HEK293 (cell line): ENCODE results near the gene CLPTM1.

Experiments used
- CTCF ChIA-PET: fragments of 350-600 bp; formaldehyde crosslinking; extraction: SDS; loops from one replicate; lab custom pipeline; 2021; ENCODE audit warnings: antibody characterized with exemption; lab: Yijun Ruan, JAX
- POLR2A ChIA-PET: fragments of 300-600 bp; formaldehyde crosslinking; extraction: SDS; loops from one replicate; lab custom pipeline; 2020; ENCODE audit warnings: antibody characterized with exemption, inconsistent platforms; lab: Yijun Ruan, JAX
- H3K27ac ChIP-seq: fragments of 200-500 bp; sonication (Bioruptor generic); 2 replicates; pipeline ENCODE4 v1.5.1; 2014; ENCODE audit warnings: low read depth, low read length, control low read depth, inconsistent platforms; ENCODE audit errors: extremely low read depth
- H3K36me3 ChIP-seq, 2 experiments: fragments of 200-500 bp in 1 of 2; sonication (Bioruptor generic) in 1 of 2; 1 replicate in 1 of 2; 2 replicates in 1 of 2; pipeline ENCODE4 v1.5.1; 2014 to 2017; ENCODE audit warnings: inconsistent platforms in 2 of 2, low read length in 2 of 2; ENCODE audit not compliant: control insufficient read depth in 2 of 2, insufficient read depth in 1 of 2
- H3K4me1 ChIP-seq: fragments of 200-500 bp; sonication (Bioruptor generic); 2 replicates; pipeline ENCODE4 v1.5.1; 2014; ENCODE audit warnings: mild to moderate bottlenecking, low read length, inconsistent platforms; ENCODE audit not compliant: control insufficient read depth, insufficient read depth
- H3K4me3 ChIP-seq: 2 replicates; pipeline ENCODE4 v1.5.1; 2011; ENCODE audit warnings: low read depth, mild to moderate bottlenecking, control low read depth, low read length, moderate library complexity
- H3K9me3 ChIP-seq: fragments of 200-500 bp; sonication (Bioruptor generic); 2 replicates; pipeline ENCODE4 v1.5.1; 2014; ENCODE audit warnings: low read depth, low read length, inconsistent platforms; ENCODE audit not compliant: control insufficient read depth, insufficient read depth
- EGR2 ChIP-seq: fragments of 450-650 bp; formaldehyde crosslinking; IDR thresholded peaks from 2 replicates; pipeline ENCODE4 v1.5.1; 2016; ENCODE audit warnings: low read depth, missing biosample characterization, missing genetic modification characterization
- HOXD13 ChIP-seq: sonication (generic); formaldehyde crosslinking; IDR thresholded peaks from 2 replicates; pipeline ENCODE4 v1.8.0; 2022; ENCODE audit warnings: missing genetic modification reagents, borderline replicate concordance
- KLF1 ChIP-seq: fragments of 450-650 bp; formaldehyde crosslinking; IDR thresholded peaks from 2 replicates; pipeline ENCODE4 v1.5.1; 2016; ENCODE audit warnings: missing biosample characterization, missing genetic modification characterization
- KLF16 ChIP-seq: fragments of 450-650 bp; formaldehyde crosslinking; IDR thresholded peaks from 2 replicates; pipeline ENCODE4 v1.5.1; 2017; ENCODE audit warnings: missing biosample characterization, missing genetic modification characterization
- PRDM1 ChIP-seq: fragments of 450-650 bp; formaldehyde crosslinking; IDR thresholded peaks from 2 replicates; pipeline ENCODE4; 2016; ENCODE audit warnings: missing biosample characterization, missing genetic modification characterization
- ZBTB48 ChIP-seq: fragments of 450-650 bp; formaldehyde crosslinking; IDR thresholded peaks from 2 replicates; pipeline ENCODE4 v1.5.1; 2016; ENCODE audit warnings: missing biosample characterization, missing genetic modification characterization
- ZBTB8A ChIP-seq: fragments of 450-650 bp; formaldehyde crosslinking; IDR thresholded peaks from 2 replicates; pipeline ENCODE4 v1.5.1; 2016; ENCODE audit warnings: missing biosample characterization, missing genetic modification characterization
- ZNF112 ChIP-seq: fragments of 450-650 bp; formaldehyde crosslinking; IDR thresholded peaks from 2 replicates; pipeline ENCODE4 v1.5.0; 2017; ENCODE audit warnings: missing biosample characterization, missing genetic modification characterization
- ZNF155 ChIP-seq: fragments of 450-650 bp; formaldehyde crosslinking; IDR thresholded peaks from 2 replicates; pipeline ENCODE4 v1.5.1; 2016; ENCODE audit warnings: missing biosample characterization, missing genetic modification characterization
- ZNF214 ChIP-seq: fragments of 450-650 bp; formaldehyde crosslinking; IDR thresholded peaks from 2 replicates; pipeline ENCODE4 v1.5.1; 2017; ENCODE audit warnings: missing biosample characterization, mild to moderate bottlenecking, missing genetic modification characterization, borderline replicate concordance
- ZNF248 ChIP-seq: fragments of 450-650 bp; formaldehyde crosslinking; IDR thresholded peaks from 2 replicates; pipeline ENCODE4 v1.5.1; 2017; ENCODE audit warnings: missing biosample characterization, missing genetic modification characterization
- ZNF335 ChIP-seq: fragments of 450-650 bp; formaldehyde crosslinking; conservative IDR thresholded peaks from 2 replicates; pipeline ENCODE4 v1.5.1; 2016; ENCODE audit warnings: missing biosample characterization, missing genetic modification characterization
- ZNF501 ChIP-seq: fragments of 450-650 bp; formaldehyde crosslinking; IDR thresholded peaks from 2 replicates; pipeline ENCODE4 v1.5.1; 2016; ENCODE audit warnings: missing biosample characterization, missing genetic modification characterization
- ZNF514 ChIP-seq: fragments of 450-650 bp; formaldehyde crosslinking; IDR thresholded peaks from 2 replicates; pipeline ENCODE4 v1.5.1; 2016; ENCODE audit warnings: missing biosample characterization, missing genetic modification characterization
- ZNF548 ChIP-seq: fragments of 450-650 bp; formaldehyde crosslinking; IDR thresholded peaks from 2 replicates; pipeline ENCODE4 v1.5.1; 2016; ENCODE audit warnings: missing biosample characterization, missing genetic modification characterization
- ZNF624 ChIP-seq: fragments of 450-650 bp; formaldehyde crosslinking; IDR thresholded peaks from 2 replicates; pipeline ENCODE4 v1.5.1; 2017; ENCODE audit warnings: missing biosample characterization, missing genetic modification characterization
- ZNF660 ChIP-seq: fragments of 450-650 bp; IDR thresholded peaks from 2 replicates; pipeline ENCODE4 v1.5.1; 2018; ENCODE audit warnings: missing biosample characterization, mild to moderate bottlenecking, missing genetic modification characterization
- ZNF670 ChIP-seq: fragments of 450-650 bp; formaldehyde crosslinking; IDR thresholded peaks from 2 replicates; pipeline ENCODE4 v1.5.1; 2016; ENCODE audit warnings: missing biosample characterization, missing genetic modification characterization, low read depth
- ZNF701 ChIP-seq: fragments of 450-650 bp; formaldehyde crosslinking; IDR thresholded peaks from 2 replicates; pipeline ENCODE4 v1.5.1; 2016; ENCODE audit warnings: missing biosample characterization, missing genetic modification characterization
- ZNF785 ChIP-seq: fragments of 450-650 bp; formaldehyde crosslinking; IDR thresholded peaks from 2 replicates; pipeline ENCODE4 v1.5.1; 2016; ENCODE audit warnings: missing biosample characterization, missing genetic modification characterization
- TF ChIP-seq, protein P1 (sequence below): fragments of 450-650 bp; formaldehyde crosslinking; IDR thresholded peaks from 2 replicates; pipeline ENCODE4 v1.5.1; 2016; ENCODE audit warnings: missing biosample characterization, missing genetic modification characterization
- TF ChIP-seq, protein P2 (sequence below): fragments of 450-650 bp; formaldehyde crosslinking; IDR thresholded peaks from 2 replicates; pipeline ENCODE4 v1.5.1; 2016; ENCODE audit warnings: missing biosample characterization, missing genetic modification characterization
- TF ChIP-seq, protein P3 (sequence below): fragments of 450-650 bp; formaldehyde crosslinking; IDR thresholded peaks from 2 replicates; pipeline ENCODE4 v1.5.1; 2016; ENCODE audit warnings: missing biosample characterization, missing genetic modification characterization
- TF ChIP-seq, protein P4 (sequence below): fragments of 450-650 bp; formaldehyde crosslinking; IDR thresholded peaks from 2 replicates; pipeline ENCODE4 v1.5.1; 2016; ENCODE audit warnings: missing biosample characterization, missing genetic modification characterization
- TF ChIP-seq, protein P5 (sequence below): fragments of 450-650 bp; formaldehyde crosslinking; IDR thresholded peaks from 2 replicates; pipeline ENCODE4 v1.5.1; 2017; ENCODE audit warnings: missing biosample characterization, mild to moderate bottlenecking, missing genetic modification characterization, moderate library complexity

The CLPTM1 gene

DNA sequence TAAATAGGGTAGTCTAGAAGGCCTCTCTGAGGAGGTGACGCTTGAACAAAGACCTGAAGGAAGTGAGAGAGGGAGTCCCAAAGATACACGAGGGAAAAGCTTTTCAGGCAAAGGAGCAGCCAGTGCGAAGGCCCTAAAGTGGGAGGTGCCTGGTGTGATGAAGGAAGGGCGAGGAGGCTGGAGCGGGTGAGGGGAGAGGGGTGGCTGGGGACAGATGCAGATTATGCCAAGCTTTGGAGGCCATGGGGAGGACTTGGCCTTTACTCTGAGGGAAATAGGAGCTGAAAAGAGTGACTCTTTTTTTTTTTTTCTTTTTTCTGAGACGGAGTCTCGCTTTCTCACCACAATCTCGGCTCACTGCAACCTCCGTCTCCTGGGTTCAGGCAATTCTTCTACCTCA is 2.9 kb downstream of the CLPTM1 start:
- no peaks in the 10 kb centered on the region for H3K9me3 ChIP-seq
- ChIA-PET POLR2A (interaction anchor here (1.5 kb wide), 1 partner anchor 44 kb away, joined by 4 read pairs; no protein-coding TSS in a partner anchor), CTCF (interaction anchor here (0.7 kb wide), 1 partner anchor 21 kb away, joined by 4 read pairs; no protein-coding TSS in a partner anchor)
- no peak overlapping the region for H3K4me3 ChIP-seq
- peaks cover 13% of the 10 kb centered on the region for H3K4me1 ChIP-seq
- H3K27ac ChIP-seq, result no peak overlapping the region
- H3K36me3 ChIP-seq, result peaks cover 26 to 46% of the 10 kb centered on the region in 2 experiments
- TF ChIP-seq ZNF660 (tag by site-specific recombination), result no peak
- no peak for TF ChIP-seq HOXD13 (CRISPR knock-in tag)
- TF ChIP-seq EGR2 (tag by site-specific recombination), result no peak
- no peak for TF ChIP-seq ZNF248 (tag by site-specific recombination)
- TF ChIP-seq, protein P1, sequence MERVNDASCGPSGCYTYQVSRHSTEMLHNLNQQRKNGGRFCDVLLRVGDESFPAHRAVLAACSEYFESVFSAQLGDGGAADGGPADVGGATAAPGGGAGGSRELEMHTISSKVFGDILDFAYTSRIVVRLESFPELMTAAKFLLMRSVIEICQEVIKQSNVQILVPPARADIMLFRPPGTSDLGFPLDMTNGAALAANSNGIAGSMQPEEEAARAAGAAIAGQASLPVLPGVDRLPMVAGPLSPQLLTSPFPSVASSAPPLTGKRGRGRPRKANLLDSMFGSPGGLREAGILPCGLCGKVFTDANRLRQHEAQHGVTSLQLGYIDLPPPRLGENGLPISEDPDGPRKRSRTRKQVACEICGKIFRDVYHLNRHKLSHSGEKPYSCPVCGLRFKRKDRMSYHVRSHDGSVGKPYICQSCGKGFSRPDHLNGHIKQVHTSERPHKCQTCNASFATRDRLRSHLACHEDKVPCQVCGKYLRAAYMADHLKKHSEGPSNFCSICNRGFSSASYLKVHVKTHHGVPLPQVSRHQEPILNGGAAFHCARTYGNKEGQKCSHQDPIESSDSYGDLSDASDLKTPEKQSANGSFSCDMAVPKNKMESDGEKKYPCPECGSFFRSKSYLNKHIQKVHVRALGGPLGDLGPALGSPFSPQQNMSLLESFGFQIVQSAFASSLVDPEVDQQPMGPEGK (tag by site-specific recombination), result no peak
- peak; percentile 81 for TF ChIP-seq ZNF335 (tag by site-specific recombination)
- no peak for TF ChIP-seq ZNF701 (tag by site-specific recombination)
- TF ChIP-seq PRDM1 (tag by site-specific recombination), result no peak
- 0 out of 2 replicates have a peak, but pooled peaks have one; percentile 30 for TF ChIP-seq ZBTB8A
- no peak for TF ChIP-seq ZNF501 (tag by site-specific recombination)
- TF ChIP-seq ZNF785 (tag by site-specific recombination), result no peak
- no peak for TF ChIP-seq ZNF548
- TF ChIP-seq, protein P2, sequence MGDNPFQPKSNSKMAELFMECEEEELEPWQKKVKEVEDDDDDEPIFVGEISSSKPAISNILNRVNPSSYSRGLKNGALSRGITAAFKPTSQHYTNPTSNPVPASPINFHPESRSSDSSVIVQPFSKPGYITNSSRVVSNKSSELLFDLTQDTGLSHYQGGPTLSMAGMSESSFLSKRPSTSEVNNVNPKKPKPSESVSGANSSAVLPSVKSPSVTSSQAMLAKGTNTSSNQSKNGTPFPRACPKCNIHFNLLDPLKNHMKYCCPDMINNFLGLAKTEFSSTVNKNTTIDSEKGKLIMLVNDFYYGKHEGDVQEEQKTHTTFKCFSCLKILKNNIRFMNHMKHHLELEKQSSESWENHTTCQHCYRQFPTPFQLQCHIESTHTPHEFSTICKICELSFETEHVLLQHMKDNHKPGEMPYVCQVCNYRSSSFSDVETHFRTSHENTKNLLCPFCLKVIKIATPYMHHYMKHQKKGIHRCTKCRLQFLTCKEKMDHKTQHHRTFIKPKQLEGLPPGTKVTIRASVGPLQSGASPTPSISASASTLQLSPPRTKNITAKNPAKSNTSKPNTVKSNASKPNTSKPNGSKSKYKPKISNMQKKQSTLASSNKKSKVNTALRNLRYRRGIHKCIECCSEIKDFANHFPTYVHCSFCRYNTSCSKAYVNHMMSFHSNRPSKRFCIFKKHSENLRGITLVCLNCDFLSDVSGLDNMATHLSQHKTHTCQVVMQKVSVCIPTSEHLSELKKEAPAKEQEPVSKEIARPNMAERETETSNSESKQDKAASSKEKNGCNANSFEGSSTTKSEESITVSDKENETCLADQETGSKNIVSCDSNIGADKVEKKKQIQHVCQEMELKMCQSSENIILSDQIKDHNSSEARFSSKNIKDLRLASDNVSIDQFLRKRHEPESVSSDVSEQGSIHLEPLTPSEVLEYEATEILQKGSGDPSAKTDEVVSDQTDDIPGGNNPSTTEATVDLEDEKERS (tag by site-specific recombination), result no peak
- no peak for TF ChIP-seq ZNF624
- TF ChIP-seq, protein P3, sequence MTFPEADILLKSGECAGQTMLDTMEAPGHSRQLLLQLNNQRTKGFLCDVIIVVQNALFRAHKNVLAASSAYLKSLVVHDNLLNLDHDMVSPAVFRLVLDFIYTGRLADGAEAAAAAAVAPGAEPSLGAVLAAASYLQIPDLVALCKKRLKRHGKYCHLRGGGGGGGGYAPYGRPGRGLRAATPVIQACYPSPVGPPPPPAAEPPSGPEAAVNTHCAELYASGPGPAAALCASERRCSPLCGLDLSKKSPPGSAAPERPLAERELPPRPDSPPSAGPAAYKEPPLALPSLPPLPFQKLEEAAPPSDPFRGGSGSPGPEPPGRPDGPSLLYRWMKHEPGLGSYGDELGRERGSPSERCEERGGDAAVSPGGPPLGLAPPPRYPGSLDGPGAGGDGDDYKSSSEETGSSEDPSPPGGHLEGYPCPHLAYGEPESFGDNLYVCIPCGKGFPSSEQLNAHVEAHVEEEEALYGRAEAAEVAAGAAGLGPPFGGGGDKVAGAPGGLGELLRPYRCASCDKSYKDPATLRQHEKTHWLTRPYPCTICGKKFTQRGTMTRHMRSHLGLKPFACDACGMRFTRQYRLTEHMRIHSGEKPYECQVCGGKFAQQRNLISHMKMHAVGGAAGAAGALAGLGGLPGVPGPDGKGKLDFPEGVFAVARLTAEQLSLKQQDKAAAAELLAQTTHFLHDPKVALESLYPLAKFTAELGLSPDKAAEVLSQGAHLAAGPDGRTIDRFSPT (tag by site-specific recombination), result no peak

DNA sequence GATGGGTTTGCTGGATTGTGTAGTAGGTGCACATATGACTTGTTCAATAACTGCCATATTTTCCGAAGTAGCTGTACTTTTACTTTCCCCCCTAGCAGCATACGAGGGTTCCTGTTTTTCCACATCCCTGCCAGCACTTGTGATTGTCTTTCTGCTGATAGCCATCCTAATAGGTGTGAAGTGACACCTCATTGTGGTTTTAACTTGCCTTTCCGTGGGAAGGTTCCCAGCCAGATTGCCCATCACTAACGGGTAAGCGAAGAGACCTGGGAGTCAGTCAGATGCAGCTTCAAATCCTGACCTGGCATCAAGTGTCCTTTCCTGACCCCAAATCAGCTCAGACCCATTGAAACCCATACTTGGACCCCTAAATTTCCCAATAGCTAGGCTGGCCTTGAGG is 4.5 kb downstream of the CLPTM1 start:
- POLR2A ChIA-PET, result no interaction called here
- H3K4me1 ChIP-seq, result peaks cover 8% of the 10 kb centered on the region
- TF ChIP-seq ZNF112 (tag by site-specific recombination) (no peak), ZNF214 (tag by site-specific recombination) (no peak), ZBTB48 (tag by site-specific recombination) (no peak), KLF1 (tag by site-specific recombination) (no peak), ZNF670 (tag by site-specific recombination) (no peak), ZNF514 (no peak), ZNF155 (tag by site-specific recombination) (no peak), KLF16 (tag by site-specific recombination) (no peak)
- TF ChIP-seq, protein P4, sequence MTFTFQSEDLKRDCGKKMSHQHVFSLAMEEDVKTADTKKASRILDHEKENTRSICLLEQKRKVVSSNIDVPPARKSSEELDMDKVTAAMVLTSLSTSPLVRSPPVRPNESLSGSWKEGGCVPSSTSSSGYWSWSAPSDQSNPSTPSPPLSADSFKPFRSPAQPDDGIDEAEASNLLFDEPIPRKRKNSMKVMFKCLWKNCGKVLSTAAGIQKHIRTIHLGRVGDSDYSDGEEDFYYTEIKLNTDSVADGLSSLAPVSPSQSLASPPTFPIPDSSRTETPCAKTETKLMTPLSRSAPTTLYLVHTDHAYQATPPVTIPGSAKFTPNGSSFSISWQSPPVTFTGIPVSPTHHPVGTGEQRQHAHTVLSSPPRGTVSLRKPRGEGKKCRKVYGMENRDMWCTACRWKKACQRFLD (tag by site-specific recombination), result no peak
- TF ChIP-seq, protein P5, sequence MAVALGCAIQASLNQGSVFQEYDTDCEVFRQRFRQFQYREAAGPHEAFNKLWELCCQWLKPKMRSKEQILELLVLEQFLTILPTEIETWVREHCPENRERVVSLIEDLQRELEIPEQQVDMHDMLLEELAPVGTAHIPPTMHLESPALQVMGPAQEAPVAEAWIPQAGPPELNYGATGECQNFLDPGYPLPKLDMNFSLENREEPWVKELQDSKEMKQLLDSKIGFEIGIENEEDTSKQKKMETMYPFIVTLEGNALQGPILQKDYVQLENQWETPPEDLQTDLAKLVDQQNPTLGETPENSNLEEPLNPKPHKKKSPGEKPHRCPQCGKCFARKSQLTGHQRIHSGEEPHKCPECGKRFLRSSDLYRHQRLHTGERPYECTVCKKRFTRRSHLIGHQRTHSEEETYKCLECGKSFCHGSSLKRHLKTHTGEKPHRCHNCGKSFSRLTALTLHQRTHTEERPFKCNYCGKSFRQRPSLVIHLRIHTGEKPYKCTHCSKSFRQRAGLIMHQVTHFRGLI (tag by site-specific recombination), result no peak

More for the DNA sequence above, 4.5 kb downstream of the CLPTM1 start:
- peaks cover 41 to 50% of the 10 kb centered on the region in 2 experiments for H3K36me3 ChIP-seq
- H3K4me3 ChIP-seq, result no peak overlapping the region
- no peak overlapping the region for H3K27ac ChIP-seq
- no peaks in the 10 kb centered on the region for H3K9me3 ChIP-seq
- CTCF ChIA-PET, result interaction anchor here (0.8 to 1.6 kb wide), 4 partner anchors 7 to 175 kb away, joined by 3 read pairs; no protein-coding TSS in a partner anchor
